Measurements from ENCODE around the gene LDLRAD2.
"Not testable (repeated sequence)": the region's sequence is repeated elsewhere in the genome, so short reads cannot be mapped to it uniquely, and the experiment has no call there.

Gene LDLRAD2

GRCh38 chr1:21783679-21784603 lies 28.1 kb upstream of the LDLRAD2 start:
- no peak for DNase-seq (ENCODE audit: low read depth in 1 of 2, low spot score in 1 of 2)

- DNase-seq (ENCODE audit: low read depth in 1 of 2, low spot score in 1 of 2): not testable (repeated sequence)
Measured at GRCh38 chr1:21785764-21786163, 26.3 kb upstream of the LDLRAD2 start.

DNA sequence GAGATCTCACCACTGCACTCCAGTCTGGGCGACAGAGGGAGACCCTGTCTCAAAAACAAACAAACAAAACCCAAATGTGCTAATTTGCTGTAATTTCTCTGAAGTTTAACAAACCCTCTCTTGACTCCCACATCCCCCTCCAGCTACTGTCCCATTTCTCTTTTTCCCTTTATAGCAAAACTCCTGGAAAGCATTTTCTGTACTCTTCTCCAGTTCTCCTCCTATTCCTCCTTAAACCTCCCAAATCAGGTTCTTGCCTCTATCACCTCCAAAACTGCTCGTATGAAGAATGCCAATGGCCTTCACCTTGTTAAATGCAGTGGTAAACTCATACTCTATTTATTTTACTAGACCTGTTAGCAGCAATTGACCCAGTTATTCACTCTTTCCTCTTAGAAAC lies 25.4 kb upstream of the LDLRAD2 start:
- DNase-seq (ENCODE audit: low read depth in 1 of 2, low spot score in 1 of 2): no peak

GRCh38 chr1:21793104-21793503 lies 19.0 kb upstream of the LDLRAD2 start:
- no peak for DNase-seq (ENCODE audit: low read depth in 1 of 2, low spot score in 1 of 2)

- DNase-seq (ENCODE audit: low read depth in 1 of 2, low spot score in 1 of 2): no peak
Measured at GRCh38 chr1:21794656-21795055, 17.4 kb upstream of the LDLRAD2 start.

GRCh38 chr1:21795075-21795474 lies 17.0 kb upstream of the LDLRAD2 start:
- no peak for DNase-seq (ENCODE audit: low read depth in 1 of 2, low spot score in 1 of 2)

DNA sequence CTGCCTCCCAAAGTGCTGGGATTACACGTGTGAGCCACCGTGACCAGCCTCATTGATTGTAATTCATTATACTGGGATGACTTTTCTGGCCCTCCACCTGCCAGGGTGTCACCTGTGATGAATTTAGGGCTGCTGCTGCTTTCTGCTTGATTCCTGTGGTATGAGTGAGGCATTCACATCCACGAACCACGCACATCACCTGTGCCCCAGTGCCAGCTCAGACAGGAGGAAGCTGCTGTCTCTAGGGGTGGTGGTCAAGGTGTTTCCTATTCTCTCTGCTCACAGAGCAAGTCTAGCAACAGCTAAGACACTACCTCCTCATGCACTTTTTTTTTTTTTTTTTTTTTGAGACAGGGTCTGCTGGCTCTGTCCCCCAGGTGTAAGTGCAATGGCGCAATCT lies 12.3 kb upstream of the LDLRAD2 start:
- DNase-seq (ENCODE audit: low read depth in 1 of 2, low spot score in 1 of 2): no peak

DNA sequence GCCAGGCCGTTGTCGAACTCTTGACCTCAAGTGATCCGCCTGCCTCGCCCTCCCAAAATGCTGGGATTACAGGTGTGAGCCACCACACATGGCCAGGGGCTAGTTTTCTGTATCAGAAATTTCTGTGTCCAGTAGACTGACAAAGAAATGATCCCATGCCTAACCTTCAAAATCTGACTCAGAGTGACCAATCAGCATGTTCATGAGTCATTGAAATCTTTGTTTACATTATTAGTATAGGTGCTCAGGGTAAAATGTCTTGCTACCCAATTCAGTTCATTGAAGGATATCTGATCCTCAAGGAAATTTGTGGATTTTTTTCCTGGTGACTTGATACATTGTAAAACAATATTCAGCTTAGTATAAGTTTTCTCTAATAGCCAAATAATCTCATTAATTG lies 11.0 kb upstream of the LDLRAD2 start:
- DNase-seq (ENCODE audit: low read depth in 1 of 2, low spot score in 1 of 2): no peak

DNA sequence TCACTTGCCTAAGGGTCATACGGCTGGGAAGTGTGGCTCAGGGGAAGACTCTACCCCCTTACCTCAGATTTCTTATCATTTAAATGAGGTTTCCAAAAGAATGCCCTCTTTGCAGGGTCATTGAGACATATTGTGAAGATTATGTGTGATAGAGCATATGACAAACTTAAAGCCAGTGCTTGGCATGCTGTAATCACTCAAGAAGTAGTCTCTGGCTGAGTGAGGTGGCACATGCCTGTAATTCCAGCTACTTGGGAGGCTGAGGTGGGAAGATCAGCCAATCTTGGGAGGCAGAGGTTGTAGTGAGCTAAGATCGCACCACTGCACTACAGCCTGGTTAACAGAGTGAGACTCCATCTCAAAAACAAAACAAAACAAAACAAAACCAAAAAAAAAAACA lies 7.5 kb upstream of the LDLRAD2 start:
- DNase-seq (ENCODE audit: low read depth in 1 of 2, low spot score in 1 of 2): no peak

DNA sequence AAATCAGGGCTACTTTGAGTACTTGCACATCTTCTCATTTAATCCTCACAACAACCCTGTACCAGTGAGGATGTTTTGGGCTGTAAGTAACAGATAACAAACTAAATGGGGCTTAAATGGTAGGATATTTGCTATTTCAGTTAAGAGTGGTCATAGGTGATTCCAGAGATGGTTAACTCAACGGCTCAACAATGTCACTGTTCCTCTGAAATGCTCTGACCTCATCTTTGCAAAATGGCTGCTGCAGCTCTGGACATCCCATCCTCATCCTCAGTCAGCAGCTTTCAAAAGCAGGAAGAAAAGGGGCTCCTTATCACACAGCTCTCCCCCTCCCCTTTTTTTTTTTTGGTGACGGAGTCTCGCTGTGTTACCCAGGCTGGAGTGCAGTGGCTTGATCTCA lies 1.5 kb downstream of the LDLRAD2 start:
- no peak for DNase-seq (ENCODE audit: low read depth in 1 of 2, low spot score in 1 of 2)

DNA sequence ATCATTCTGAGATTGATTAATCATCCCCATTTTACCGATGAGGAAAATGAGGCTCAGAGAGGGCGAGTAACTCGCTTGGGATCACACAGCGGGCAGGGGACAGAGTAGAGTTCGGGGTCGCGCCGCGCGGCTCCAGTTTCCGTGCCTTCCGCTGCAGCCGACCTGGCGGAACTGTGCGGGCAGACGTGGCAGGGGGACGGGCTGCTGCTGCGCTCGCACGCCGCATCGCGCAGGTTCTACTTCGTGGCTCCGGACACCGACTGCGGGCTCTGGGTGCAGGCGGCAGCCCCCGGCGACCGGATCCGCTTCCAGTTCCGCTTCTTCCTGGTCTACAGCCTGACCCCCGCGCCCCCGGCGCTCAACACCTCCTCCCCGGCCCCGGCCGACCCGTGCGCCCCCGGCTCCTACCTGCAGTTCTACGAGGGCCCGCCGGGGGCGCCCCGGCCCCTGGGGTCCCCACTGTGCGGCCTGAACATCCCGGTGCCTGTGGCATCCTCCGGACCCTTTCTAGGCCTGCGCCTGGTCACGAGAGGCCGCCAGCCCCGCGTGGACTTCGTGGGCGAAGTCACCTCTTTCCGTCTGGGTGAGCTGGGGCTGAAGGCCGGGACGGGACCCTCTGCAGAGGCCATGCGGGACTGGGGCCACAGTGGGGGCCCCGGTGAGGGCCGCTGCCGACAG lies 2.3 kb downstream of the LDLRAD2 start:
- no peak for DNase-seq (ENCODE audit: low read depth in 1 of 2, low spot score in 1 of 2)

GRCh38 chr1:21814981-21815582 lies 3.0 kb downstream of the LDLRAD2 start:
- DNase-seq (ENCODE audit: low read depth in 1 of 2, low spot score in 1 of 2): no peak

- no peak for DNase-seq (ENCODE audit: low read depth in 1 of 2, low spot score in 1 of 2)
Measured at GRCh38 chr1:21815724-21816321, 3.8 kb downstream of the LDLRAD2 start.

- DNase-seq (ENCODE audit: low read depth in 1 of 2, low spot score in 1 of 2): no peak
Measured at GRCh38 chr1:21816602-21817302, 4.7 kb downstream of the LDLRAD2 start.

DNA sequence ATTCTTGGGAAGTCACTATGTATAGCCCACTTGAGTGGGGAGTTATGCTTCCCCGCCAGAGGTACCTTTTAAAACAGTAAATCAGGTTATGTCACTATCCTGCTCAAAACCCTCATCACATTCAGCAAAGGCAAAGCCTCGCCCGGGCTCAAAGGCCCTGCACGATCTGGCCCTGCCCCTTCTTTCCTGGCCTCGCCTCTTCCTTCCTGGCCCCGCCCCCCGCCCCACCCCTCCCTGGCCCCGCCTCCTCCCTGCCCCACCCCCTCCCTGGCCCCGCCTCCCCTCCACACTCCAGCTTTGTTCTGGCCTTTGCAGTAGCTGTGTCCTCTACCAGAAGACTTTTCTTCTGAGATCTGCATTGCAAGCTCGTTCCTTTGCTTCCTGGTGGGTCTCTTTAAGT lies 6.6 kb downstream of the LDLRAD2 start:
- no peak for DNase-seq (ENCODE audit: low read depth in 1 of 2, low spot score in 1 of 2)

GRCh38 chr1:21820597-21821232 lies 8.7 kb downstream of the LDLRAD2 start:
- no peak for DNase-seq (ENCODE audit: low read depth in 1 of 2, low spot score in 1 of 2)

GRCh38 chr1:21821385-21822019 lies 9.4 kb downstream of the LDLRAD2 start:
- no peak for DNase-seq (ENCODE audit: low read depth in 1 of 2, low spot score in 1 of 2)

DNA sequence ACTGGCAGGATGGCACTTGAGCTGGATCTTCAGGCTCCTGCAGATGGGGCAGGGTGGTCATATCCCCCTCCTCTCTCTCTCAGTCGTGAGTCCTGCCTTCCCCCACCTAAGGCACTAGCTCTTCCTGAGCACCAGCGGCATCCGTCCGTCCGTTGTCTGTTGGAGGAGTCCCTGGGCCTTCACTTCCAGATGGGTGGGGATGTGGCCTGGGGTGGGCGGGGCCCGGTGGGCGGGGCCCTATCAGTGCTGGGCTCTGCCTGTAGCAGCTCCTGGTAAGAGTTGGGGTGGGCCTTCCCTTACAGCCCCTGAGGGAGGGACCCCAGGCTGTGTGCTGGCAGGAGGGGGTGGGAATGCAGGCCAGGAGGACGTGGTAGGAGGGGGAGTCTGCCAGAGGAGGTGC lies 10.3 kb downstream of the LDLRAD2 start:
- no peak for DNase-seq (ENCODE audit: low read depth in 1 of 2, low spot score in 1 of 2)

- no peak for DNase-seq (ENCODE audit: low read depth in 1 of 2, low spot score in 1 of 2)
Measured at GRCh38 chr1:21823206-21823979, 11.3 kb downstream of the LDLRAD2 start.
